GM11168 (cell line): ENCODE results near the gene STX19.
"Not testable (repeated sequence)": the region's sequence is repeated elsewhere in the genome, so short reads cannot be mapped to it uniquely, and the experiment has no call there.

ENCODE experiments used
- in situ Hi-C: fragments of 300-500 bp; cut with MboI; formaldehyde crosslinking; loops from one replicate; pipeline ENCODE4 v1.12.0; 2022; ENCODE audit warnings: low sequenced_read_pairs; ENCODE audit not compliant: unreplicated experiment

STX19 gene, protein sequence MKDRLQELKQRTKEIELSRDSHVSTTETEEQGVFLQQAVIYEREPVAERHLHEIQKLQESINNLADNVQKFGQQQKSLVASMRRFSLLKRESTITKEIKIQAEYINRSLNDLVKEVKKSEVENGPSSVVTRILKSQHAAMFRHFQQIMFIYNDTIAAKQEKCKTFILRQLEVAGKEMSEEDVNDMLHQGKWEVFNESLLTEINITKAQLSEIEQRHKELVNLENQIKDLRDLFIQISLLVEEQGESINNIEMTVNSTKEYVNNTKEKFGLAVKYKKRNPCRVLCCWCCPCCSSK

GRCh38 chr3:94028093-94028837 lies at the start of gene STX19:
TSS of gene STX19 (minus strand) at chr3:94028597. CDS start at chr3:94015269, 13,328 bp downstream.
- in situ Hi-C loops: no loop called here

DNA sequence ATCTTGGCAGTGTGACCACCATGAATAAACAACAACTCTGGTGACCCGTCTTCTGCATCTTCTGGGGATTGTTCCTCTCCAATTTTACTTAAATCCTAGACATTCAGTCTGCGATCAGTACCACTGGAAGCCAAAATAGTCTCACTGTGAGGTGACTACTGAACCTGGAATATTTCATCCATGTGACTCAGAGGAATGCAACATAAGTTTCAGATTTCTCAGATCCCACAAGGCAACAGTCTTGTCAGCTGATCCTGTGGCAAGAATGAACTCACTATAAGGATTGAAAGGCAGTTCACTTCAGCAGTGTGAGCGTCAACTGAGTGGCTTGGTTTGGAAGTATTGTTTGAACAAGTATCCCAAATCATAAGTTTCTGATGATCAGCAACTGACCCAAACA lies 47.7 kb upstream of the STX19 start:
- in situ Hi-C loops: no loop called here

GRCh38 chr3:94071713-94072284 lies 43.4 kb upstream of the STX19 start:
- in situ Hi-C loops: no loop called here

DNA sequence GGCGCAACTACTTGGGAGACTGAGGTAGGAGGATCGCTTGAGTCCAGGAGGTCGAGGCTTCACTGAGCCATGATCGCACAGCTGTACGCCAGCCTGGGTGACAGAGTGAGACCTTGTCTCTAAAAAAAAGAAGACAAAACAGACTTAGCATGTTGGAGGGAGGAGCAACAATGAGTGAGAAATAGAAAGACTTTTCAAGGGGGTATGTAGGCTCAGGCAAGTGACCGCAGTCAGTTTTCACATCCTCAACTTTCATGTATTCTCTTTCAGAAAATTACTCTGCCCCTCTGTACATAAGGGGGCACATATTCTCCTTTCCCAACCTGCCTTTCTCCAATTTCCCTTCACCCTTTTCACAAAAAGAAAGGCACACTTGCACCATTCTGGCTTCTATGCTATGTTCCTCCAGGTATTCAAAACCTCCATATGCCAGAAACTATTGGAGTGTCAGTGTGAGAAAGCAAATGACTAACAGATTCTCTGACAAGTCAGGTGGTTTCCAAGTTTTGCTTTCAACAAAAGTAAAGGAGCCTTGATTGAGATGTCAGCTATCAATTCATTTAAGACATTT lies 42.0 kb upstream of the STX19 start:
- in situ Hi-C loops: no loop called here

DNA sequence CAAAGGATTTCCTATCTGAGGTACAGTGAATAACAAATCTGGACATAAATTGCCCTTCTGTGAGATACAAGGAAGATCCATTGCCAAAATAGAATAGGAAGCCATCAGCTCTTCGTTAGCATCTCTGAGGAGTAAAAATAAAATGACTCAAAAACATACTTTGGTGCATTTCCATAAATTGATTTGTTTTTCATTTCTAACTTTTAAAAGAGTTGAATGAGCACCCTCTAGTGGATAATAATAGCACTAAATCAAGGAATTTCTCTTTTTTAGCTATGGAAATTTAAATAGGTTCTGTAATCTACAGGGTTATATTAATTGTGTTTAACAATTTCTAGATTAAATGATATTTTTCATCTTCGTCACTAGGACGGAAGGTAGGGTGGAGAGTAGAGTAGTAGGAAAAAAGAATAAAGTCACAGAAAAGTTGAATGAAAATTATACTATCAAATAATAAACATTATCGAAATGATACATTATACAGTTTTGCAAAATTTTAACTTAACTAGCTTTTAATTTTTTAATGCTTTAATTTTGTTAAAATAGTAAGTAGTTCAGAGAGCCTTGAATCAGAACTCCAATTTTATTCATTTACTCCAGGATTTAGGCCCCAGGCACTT lies 40.9 kb upstream of the STX19 start:
- in situ Hi-C loops: no loop called here

GRCh38 chr3:94066506-94067500 lies 38.4 kb upstream of the STX19 start:
- in situ Hi-C loops: no loop called here

- in situ Hi-C loops: no loop called here
Measured at GRCh38 chr3:94065819-94066480, 37.6 kb upstream of the STX19 start.

- in situ Hi-C loops: no loop called here
Measured at GRCh38 chr3:94065122-94065521, 36.7 kb upstream of the STX19 start.

GRCh38 chr3:94064243-94064860 lies 36.0 kb upstream of the STX19 start:
- in situ Hi-C loops: no loop called here

GRCh38 chr3:94063496-94064119 lies 35.2 kb upstream of the STX19 start:
- in situ Hi-C loops: no loop called here

GRCh38 chr3:94062513-94063404 lies 34.4 kb upstream of the STX19 start, which contains the start of the genes DHFR2 and NSUN3:
TSS of gene DHFR2 (minus strand) at chr3:94062916. CDS start at chr3:94061511, 1,405 bp downstream.
TSS of gene NSUN3 (plus strand) at chr3:94063061. CDS start at chr3:94063127, 66 bp downstream.
- in situ Hi-C loops: no loop called here

- in situ Hi-C loops: no loop called here
Measured at GRCh38 chr3:94061297-94061696, 32.9 kb upstream of the STX19 start.

DNA sequence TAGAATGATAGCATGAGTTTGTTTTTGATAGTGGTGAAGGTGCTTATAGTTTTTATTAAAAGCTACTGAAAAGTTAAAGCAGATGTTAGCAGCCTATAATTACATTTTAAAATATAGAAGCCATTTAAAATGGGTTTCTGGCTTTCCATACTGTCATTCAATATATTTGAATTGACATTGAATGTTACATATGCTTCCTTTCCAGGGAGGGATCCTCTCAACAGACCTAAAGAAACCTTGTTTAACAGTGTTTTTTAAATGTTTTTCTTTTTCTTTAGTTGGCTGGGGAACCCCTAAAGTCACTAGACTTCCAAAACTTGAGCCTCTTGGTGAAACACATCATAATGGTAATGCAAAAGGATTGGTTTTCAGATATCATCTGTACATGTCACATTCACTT lies 22.1 kb upstream of the STX19 start:
- in situ Hi-C loops: no loop called here

DNA sequence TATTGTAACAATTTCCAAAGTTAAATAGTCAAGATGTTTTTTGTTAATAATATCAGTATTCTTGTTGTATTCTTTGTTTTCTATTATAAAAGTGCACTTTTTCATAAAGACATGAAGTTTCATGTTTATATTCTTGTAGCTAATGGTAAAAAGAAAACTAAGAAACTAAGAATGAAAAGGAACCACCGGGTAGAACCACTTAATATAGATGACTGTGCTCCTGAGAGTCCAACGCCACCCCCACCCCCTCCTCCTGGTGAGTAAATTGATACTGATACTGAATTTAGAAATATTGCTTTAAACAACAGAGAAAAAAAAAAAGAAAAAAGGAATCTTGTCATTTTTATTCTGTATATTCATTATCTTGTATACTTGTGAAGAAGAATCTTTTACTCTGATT lies 20.9 kb upstream of the STX19 start:
- in situ Hi-C loops: no loop called here

- in situ Hi-C loops: no loop called here
Measured at GRCh38 chr3:94046533-94046932, 18.1 kb upstream of the STX19 start.

- in situ Hi-C loops: not testable (repeated sequence)
Measured at GRCh38 chr3:94044100-94044936, 15.9 kb upstream of the STX19 start.
